GM12878 (cell line): ENCODE measurements around the gene LDLRAD4. TPM values are rescaled to one million over a fixed set of nuclear protein-coding genes. Genes with fewer than 3 reads are reported as not detected.

ENCODE experiments used
- ATAC-seq: fragments of 200-7000 bp; cut with Tn5 transposase; 3 replicates; pipeline ENCODE4 v1.9.1; 2020; ENCODE audit warnings: mild to moderate bottlenecking, moderate library complexity
- BruUV-seq: library from RNA; stranded (reverse); fragments of 400-500 nt; replicated peaks from 2 replicates; lab custom pipeline; 2021; lab: Mats Ljungman, UMichigan
- CTCF ChIA-PET: fragments of 300-600 bp; sonication (Branson Sonifier 250); formaldehyde crosslinking; extraction: SDS; loops from one replicate; lab custom pipeline; 2021; ENCODE audit warnings: inconsistent platforms; lab: Yijun Ruan, JAX
- POLR2A ChIA-PET: fragments of 350-600 bp; formaldehyde crosslinking; extraction: SDS; loops from one replicate; lab custom pipeline; 2021; ENCODE audit warnings: inconsistent platforms; lab: Charles Lee
- RAD21 ChIA-PET: fragments of 300-600 bp; sonication (Branson Sonifier 250); formaldehyde crosslinking; loops from one replicate; lab custom pipeline; 2023; ENCODE audit warnings: antibody characterized with exemption; ENCODE audit not compliant: unreplicated experiment; lab: Charles Lee
- SMC1A ChIA-PET: fragments of 300-600 bp; sonication (Branson Sonifier 250); formaldehyde crosslinking; loops from one replicate; lab custom pipeline; 2023; ENCODE audit not compliant: unreplicated experiment, uncharacterized antibody; lab: Charles Lee
- DNase-seq: peaks from one replicate; pipeline ENCODE4 v3.0.0-alpha.2; 2011; ENCODE audit warnings: low read depth, low spot score
- FAIRE-seq: peaks from 3 replicates; lab custom pipeline; 2011; peaks lifted over from hg19 to GRCh38; lab: Jason Lieb, UNC
- H2AFZ ChIP-seq: 2 replicates; pipeline ENCODE4 v1.6.0; 2011; ENCODE audit warnings: low read depth, low read length, control low read depth; ENCODE audit not compliant: control insufficient read depth
- H3K27ac ChIP-seq: 2 replicates; pipeline ENCODE4 v1.5.1; 2011; ENCODE audit warnings: control low read depth; ENCODE audit not compliant: control insufficient read depth, insufficient read depth
- H3K27me3 ChIP-seq, 2 experiments: replicated peaks in 1 of 2; 2 replicates each; pipeline versions ENCODE4 v1.6.0 to v1.6.1; 2011; ENCODE audit warnings: low read length in 1 of 2; ENCODE audit not compliant: control insufficient read depth in 2 of 2, insufficient read depth in 2 of 2
- H3K36me3 ChIP-seq, 2 experiments: 2 replicates each; pipeline ENCODE4 v1.5.1; 2011; ENCODE audit warnings: low read length in 1 of 2; ENCODE audit not compliant: control insufficient read depth in 2 of 2, insufficient read depth in 2 of 2
- H3K4me1 ChIP-seq: 2 replicates; pipeline ENCODE4 v1.6.1; 2011; ENCODE audit warnings: mild to moderate bottlenecking, low read length, moderate library complexity, mixed read lengths; ENCODE audit not compliant: control insufficient read depth, insufficient read depth
- H3K4me2 ChIP-seq: 2 replicates; pipeline ENCODE4 v1.6.0; 2011; ENCODE audit warnings: control low read depth; ENCODE audit not compliant: control insufficient read depth, insufficient read depth
- H3K4me3 ChIP-seq: fragments of 200-600 bp; sonication (generic); 2 replicates; pipeline ENCODE4 v1.5.1; 2016
- H3K79me2 ChIP-seq: 2 replicates; pipeline ENCODE4 v1.6.0; 2011; ENCODE audit warnings: low read length; ENCODE audit not compliant: control insufficient read depth, insufficient read depth
- H3K9ac ChIP-seq: 2 replicates; pipeline ENCODE4 v1.8.0; 2011; ENCODE audit warnings: low read length, control low read depth, mixed read lengths; ENCODE audit not compliant: control insufficient read depth, insufficient read depth
- H3K9me3 ChIP-seq: replicated peaks from 3 replicates; pipeline ENCODE4 v1.5.1; 2011; ENCODE audit warnings: mild to moderate bottlenecking, low read length; ENCODE audit not compliant: control insufficient read depth, insufficient read depth
- H4K20me1 ChIP-seq: 2 replicates; pipeline ENCODE4 v1.6.0; 2011; ENCODE audit not compliant: control insufficient read depth, insufficient read depth
- DPF2 ChIP-seq: fragments of 450-650 bp; IDR thresholded peaks from 2 replicates; pipeline ENCODE4 v1.6.1; 2017; ENCODE audit warnings: mild to moderate bottlenecking
- EED ChIP-seq: sonication (generic); IDR thresholded peaks from 2 replicates; pipeline ENCODE4 v1.6.1; 2016; ENCODE audit warnings: antibody characterized with exemption, low read depth
- FOS ChIP-seq: IDR thresholded peaks from 3 replicates; pipeline ENCODE4 v1.6.1; 2011; ENCODE audit warnings: borderline replicate concordance; ENCODE audit not compliant: insufficient read length; ENCODE audit errors: extremely low read depth
- FOXM1 ChIP-seq: IDR thresholded peaks from 2 replicates; pipeline ENCODE4 v1.6.1; 2012; ENCODE audit warnings: low read depth, mild to moderate bottlenecking, inconsistent platforms, low read length, moderate library complexity
- GATAD2B ChIP-seq: fragments of 450-650 bp; conservative IDR thresholded peaks from 2 replicates; pipeline ENCODE4 v1.6.1; 2017; ENCODE audit warnings: low read depth, mild to moderate bottlenecking, moderate library complexity
- MYC ChIP-seq: IDR thresholded peaks from 2 replicates; pipeline ENCODE4 v1.6.1; 2011; ENCODE audit warnings: mild to moderate bottlenecking, low read length, moderate library complexity, inconsistent platforms; ENCODE audit not compliant: insufficient read depth, insufficient replicate concordance, insufficient read length, severe bottlenecking
- PBX3 ChIP-seq: IDR thresholded peaks from 2 replicates; pipeline ENCODE4 v1.6.1; 2011; ENCODE audit warnings: mild to moderate bottlenecking, low read depth, low read length, moderate library complexity; ENCODE audit not compliant: insufficient replicate concordance
- ZBTB33 ChIP-seq: fragments of 450-650 bp; IDR thresholded peaks from 2 replicates; pipeline ENCODE4 v1.6.1; 2017; ENCODE audit warnings: mild to moderate bottlenecking
- ZBTB4 ChIP-seq: fragments of 450-650 bp; formaldehyde crosslinking; IDR thresholded peaks from 2 replicates; pipeline ENCODE4 v1.4.0; 2022; ENCODE audit warnings: mild to moderate bottlenecking, moderate library complexity
- ZNF384 ChIP-seq: IDR thresholded peaks from 2 replicates; pipeline ENCODE4 v1.6.1; 2012; ENCODE audit warnings: low read depth, mild to moderate bottlenecking, low read length, improper control_type of control experiment, borderline replicate concordance
- ZZZ3 ChIP-seq: IDR thresholded peaks from 2 replicates; pipeline ENCODE4 v1.6.1; 2011; ENCODE audit warnings: low read depth; ENCODE audit not compliant: control insufficient read depth, insufficient read length
- WGBS: methylation state at CpG from one replicate; pipeline ENCODE4 v1.1.6; 2016; ENCODE audit warnings: low lambda C conversion rate; ENCODE audit not compliant: insufficient replicate concordance, insufficient coverage; ENCODE audit errors: missing lambda C conversion rate; 5-methylcytosine and 5-hydroxymethylcytosine counted together
- in situ Hi-C: fragments of 300-500 bp; cut with MboI; formaldehyde crosslinking; loops from 9 replicates; pipeline ENCODE4 v1.14.3; 2018; ENCODE audit warnings: mixed read lengths
- intact Hi-C: fragments of 100-400 bp; cut with micrococcal nuclease; formaldehyde crosslinking; loops from one replicate; pipeline ENCODE4 v1.14.2; 2022; ENCODE audit not compliant: unreplicated experiment
- polyA plus RNA-seq, 11 experiments: library from polyadenylated mRNA; depleted of rRNA in 4 of 11; unstranded in 6 of 11; stranded (reverse) in 5 of 11; fragments of >200 nt; fragmentation: Nextera tagmentation in 4 of 11; fragmentation: Illumina TruSeq in 1 of 11; extraction: Ambion mirVana in 4 of 11; extraction: Trizol in 1 of 11; gene quantifications; 1 replicate in 1 of 11; 2 replicates in 10 of 11; pipeline versions ENCODE4 v1.2.1 to v1.2.3, GENCODE V29; 2011 to 2016; ENCODE audit warnings: inconsistent platforms in 2 of 11, missing spikeins in 2 of 11, low read depth in 1 of 11
- total RNA-seq, 4 experiments: library from RNA; depleted of rRNA in 3 of 4; stranded (reverse); fragments of >200 nt in 3 of 4; fragmentation: Illumina TruSeq in 1 of 4; extraction: Trizol in 1 of 4; gene quantifications; 2 replicates each; pipeline versions ENCODE4 v1.2.1 to v1.2.3, GENCODE V29; 2013 to 2021

Gene LDLRAD4
- total and polyA plus RNA-seq, 10 of the 15 experiments (the other 5 are each of a cell fraction or from before 2014, with no cell fraction given) = 2.7 to 16.8 (median 11.2) TPM

- no TSS peak for BruUV-seq
- POLR2A ChIA-PET = no interaction called here
- H2AFZ ChIP-seq = no peak overlapping the region
- no peaks in the 10 kb centered on the region for H3K9me3 ChIP-seq
- DNase-seq (no peak), ATAC-seq (no peak), FAIRE-seq (no peak)
- H3K4me1 ChIP-seq = peaks cover 13% of the 10 kb centered on the region
- no peak overlapping the region for H3K4me3 ChIP-seq
- SMC1A ChIA-PET = interaction anchor here (0.6 to 1.3 kb wide), 2 partner anchors 15 to 149 kb away, joined by 3 read pairs; no protein-coding TSS in a partner anchor
- in situ Hi-C loops = no loop called here
- H3K9ac ChIP-seq = no peak overlapping the region
- no peaks in the 10 kb centered on the region for H3K27me3 ChIP-seq
- peaks cover 0 to 5% of the 10 kb centered on the region in 2 experiments; a peak in 1 of 4 replicates for H3K36me3 ChIP-seq
- H3K27ac ChIP-seq = no peak overlapping the region
- CTCF ChIA-PET = no interaction called here
- TF ChIP-seq PBX3 = no peak
- no peak for TF ChIP-seq ZNF384
- no peak for TF ChIP-seq FOS
- 93% methylated on average over 6 of the region's 6 CpGs for WGBS
- RAD21 ChIA-PET = interaction anchor here (0.5 to 0.8 kb wide), 2 partner anchors 65 to 123 kb away, joined by 3 read pairs; no protein-coding TSS in a partner anchor
- intact Hi-C loops = no loop called here
- H3K79me2 ChIP-seq = peaks cover 7% of the 10 kb centered on the region
- no peaks in the 10 kb centered on the region for H4K20me1 ChIP-seq
- no peak overlapping the region for H3K4me2 ChIP-seq
Observed at GRCh38 chr18:13681701-13682100, 463.1 kb downstream of the LDLRAD4 start.

GRCh38 chr18:13684546-13684945 is 466.0 kb downstream of the LDLRAD4 start:
- ATAC-seq (no peak), FAIRE-seq (no peak)
- TF ChIP-seq FOXM1 = no peak
- TF ChIP-seq ZZZ3 = no peak
- no peak for TF ChIP-seq ZBTB4
- TF ChIP-seq DPF2 = no peak
- TF ChIP-seq ZNF384 = no peak
- no peak for TF ChIP-seq MYC
- no peak for TF ChIP-seq ZBTB33
- no peak for TF ChIP-seq EED
- TF ChIP-seq GATAD2B = no peak

More at GRCh38 chr18:13684546-13684945, 466.0 kb downstream of the LDLRAD4 start:
- 91% methylated on average over 4 of the region's 4 CpGs for WGBS
- Histone ChIP-seq H3K4me3 (no peak overlapping the region), H3K27me3 (no peaks in the 10 kb centered on the region), H3K79me2 (peaks cover 10% of the 10 kb centered on the region), H3K27ac (no peak overlapping the region), H3K4me1 (no peaks in the 10 kb centered on the region), H3K9ac (no peak overlapping the region), H3K36me3 (peaks cover 2 to 5% of the 10 kb centered on the region in 2 experiments; a peak in 2 of 4 replicates), H3K9me3 (no peaks in the 10 kb centered on the region), H4K20me1 (no peaks in the 10 kb centered on the region), H3K4me2 (no peak overlapping the region), H2AFZ (no peak overlapping the region)
- DNase-seq = no peak
- ChIA-PET SMC1A (no interaction called here), CTCF (no interaction called here), POLR2A (no interaction called here), RAD21 (no interaction called here)
- intact Hi-C loops = no loop called here
- no TSS peak for BruUV-seq
- in situ Hi-C loops = no loop called here
